Measurements from ENCODE around the gene CARNS1. TPM values are rescaled to one million over a fixed set of nuclear protein-coding genes. Genes with fewer than 3 reads are reported as not detected.

CARNS1 gene
- total and polyA plus RNA-seq, 9 of the 15 experiments (the other 6 are each of a cell fraction or from before 2014, with no cell fraction given) = 0.01 to 0.18 (median 0.06) TPM; not detected in 3

- TF ChIP-seq ETS2 (tag; IDR thresholded peaks at IDR 0.05; ENCODE audit: borderline replicate concordance, poor library complexity, severe bottlenecking) (no peak), TSHZ1 (CRISPR knock-in tag; IDR thresholded peaks at IDR 0.05) (no peak), KAT2B (IDR thresholded peaks at IDR 0.05; ENCODE audit: low read depth, low read length) (no peak), ELF4 (CRISPR knock-in tag; IDR thresholded peaks at IDR 0.05) (no peak), ZKSCAN8 (CRISPR knock-in tag; IDR thresholded peaks at IDR 0.05) (no peak), TOE1 (IDR thresholded peaks at IDR 0.05; ENCODE audit: borderline replicate concordance) (no peak), TOE1 (CRISPR knock-in tag; IDR thresholded peaks at IDR 0.05; ENCODE audit: borderline replicate concordance, low read depth) (no peak), CEBPG (CRISPR knock-in tag; IDR thresholded peaks at IDR 0.05) (peak; percentile 83), CEBPG (tag; conservative IDR thresholded peaks at IDR 0.05 in 1 of 2, IDR thresholded peaks at IDR 0.05 in 1 of 2) (peak; percentile 70 to 84), ZNF3 (CRISPR knock-in tag; IDR thresholded peaks at IDR 0.05) (no peak), HCFC1 (IDR thresholded peaks at IDR 0.05; ENCODE audit: low read depth, low read length) (peak; percentile 98), DDX20 (tag; IDR thresholded peaks at IDR 0.05; ENCODE audit: low read depth) (no peak), TRIM28 (IDR thresholded peaks at IDR 0.05) (no peak), ZFP91 (CRISPR knock-in tag; IDR thresholded peaks at IDR 0.05) (no peak), ELF2 (CRISPR knock-in tag; IDR thresholded peaks at IDR 0.05) (no peak), MAFG (tag; conservative IDR thresholded peaks at IDR 0.05) (no peak), IRF2 (CRISPR knock-in tag; IDR thresholded peaks at IDR 0.05) (no peak), KDM5B (IDR thresholded peaks at IDR 0.05; ENCODE audit: insufficient replicate concordance, low read depth, low read length) (peak; percentile 95), MCM7 (IDR thresholded peaks at IDR 0.05) (no peak), NRF1 (conservative IDR thresholded peaks at IDR 0.05 in 1 of 2, IDR thresholded peaks at IDR 0.05 in 1 of 2) (peak; percentile 87 to 90), U2AF2 (optimal IDR thresholded peaks at IDR 0.05; ENCODE audit: low read depth, low read length) (no peak)
- TF ChIP-seq, protein P1, sequence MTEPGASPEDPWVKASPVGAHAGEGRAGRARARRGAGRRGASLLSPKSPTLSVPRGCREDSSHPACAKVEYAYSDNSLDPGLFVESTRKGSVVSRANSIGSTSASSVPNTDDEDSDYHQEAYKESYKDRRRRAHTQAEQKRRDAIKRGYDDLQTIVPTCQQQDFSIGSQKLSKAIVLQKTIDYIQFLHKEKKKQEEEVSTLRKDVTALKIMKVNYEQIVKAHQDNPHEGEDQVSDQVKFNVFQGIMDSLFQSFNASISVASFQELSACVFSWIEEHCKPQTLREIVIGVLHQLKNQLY (CRISPR knock-in tag; conservative IDR thresholded peaks at IDR 0.05) = no peak
These were observed 12.8 kb downstream of the CARNS1 start, which contains the start of gene RPS6KB2 (continued) for GRCh38 chr11:67428052-67429001.

All from K562 (cell line).